HG02943 (cell line): ENCODE data around the gene TYK2.
"Not testable (repeated sequence)": the region's sequence is repeated elsewhere in the genome, so short reads cannot be mapped to it uniquely, and the experiment has no call there.

Experiments
- ATAC-seq: cut with Tn5 transposase; IDR thresholded peaks from one replicate; pipeline ENCODE4 v1.9.1; 2021; ENCODE audit warnings: mild to moderate bottlenecking, low read depth, moderate library complexity; ENCODE audit not compliant: unreplicated experiment

Gene TYK2

DNA sequence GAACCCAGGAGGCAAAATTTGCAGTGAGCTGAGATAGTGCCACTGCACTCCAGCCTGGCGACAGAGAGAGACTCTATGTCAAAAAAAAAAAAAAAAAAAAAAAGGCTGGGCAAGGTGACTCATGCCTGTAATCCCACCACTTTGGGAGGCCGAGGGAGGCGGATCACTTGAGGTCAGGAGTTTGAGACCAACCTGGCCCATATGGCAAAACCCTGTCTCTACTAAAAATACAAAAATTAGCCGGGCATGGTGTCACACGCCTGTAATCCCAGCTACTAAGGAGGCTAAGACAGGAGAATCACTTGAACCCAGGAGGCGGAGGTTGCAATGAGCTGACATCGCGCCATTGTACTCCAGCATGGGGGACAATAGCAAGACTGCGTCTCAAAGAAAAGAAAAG lies 43.6 kb downstream of the TYK2 start:
- not testable (repeated sequence) for ATAC-seq

DNA sequence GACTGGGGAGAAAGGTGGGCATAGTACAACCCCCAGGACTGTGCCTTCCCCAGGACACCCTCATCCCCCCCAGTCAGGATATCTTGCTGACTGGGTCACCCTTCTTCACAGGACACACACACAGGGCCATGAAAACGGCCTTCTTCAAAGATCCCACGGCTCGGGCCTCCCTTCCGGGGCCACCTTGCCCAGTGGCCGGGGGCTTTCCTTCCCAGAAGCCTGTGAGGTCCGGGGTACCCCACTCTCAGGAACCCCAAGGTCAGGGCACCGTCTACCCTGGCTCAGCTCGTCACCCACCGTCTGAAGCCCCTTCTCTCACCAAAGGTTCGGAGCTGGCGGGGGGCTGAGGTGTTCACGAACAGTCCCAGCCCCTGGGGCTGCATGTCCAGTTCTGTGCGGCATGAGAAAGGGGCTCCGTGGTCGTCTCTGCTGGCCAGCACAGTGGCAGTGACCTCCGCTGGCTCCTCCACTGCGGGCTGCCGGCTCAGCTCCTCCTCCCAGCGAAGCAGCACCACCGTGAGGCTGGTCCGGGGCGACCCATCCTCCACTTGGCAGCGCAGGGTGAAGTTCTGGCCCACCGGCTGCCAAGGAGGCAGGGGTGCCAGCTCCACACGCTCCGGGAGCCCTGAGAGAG lies 44.9 kb downstream of the TYK2 start:
- no peak for ATAC-seq

- ATAC-seq = no peak
Measured at GRCh38 chr19:10334588-10335351, 45.6 kb downstream of the TYK2 start.

DNA sequence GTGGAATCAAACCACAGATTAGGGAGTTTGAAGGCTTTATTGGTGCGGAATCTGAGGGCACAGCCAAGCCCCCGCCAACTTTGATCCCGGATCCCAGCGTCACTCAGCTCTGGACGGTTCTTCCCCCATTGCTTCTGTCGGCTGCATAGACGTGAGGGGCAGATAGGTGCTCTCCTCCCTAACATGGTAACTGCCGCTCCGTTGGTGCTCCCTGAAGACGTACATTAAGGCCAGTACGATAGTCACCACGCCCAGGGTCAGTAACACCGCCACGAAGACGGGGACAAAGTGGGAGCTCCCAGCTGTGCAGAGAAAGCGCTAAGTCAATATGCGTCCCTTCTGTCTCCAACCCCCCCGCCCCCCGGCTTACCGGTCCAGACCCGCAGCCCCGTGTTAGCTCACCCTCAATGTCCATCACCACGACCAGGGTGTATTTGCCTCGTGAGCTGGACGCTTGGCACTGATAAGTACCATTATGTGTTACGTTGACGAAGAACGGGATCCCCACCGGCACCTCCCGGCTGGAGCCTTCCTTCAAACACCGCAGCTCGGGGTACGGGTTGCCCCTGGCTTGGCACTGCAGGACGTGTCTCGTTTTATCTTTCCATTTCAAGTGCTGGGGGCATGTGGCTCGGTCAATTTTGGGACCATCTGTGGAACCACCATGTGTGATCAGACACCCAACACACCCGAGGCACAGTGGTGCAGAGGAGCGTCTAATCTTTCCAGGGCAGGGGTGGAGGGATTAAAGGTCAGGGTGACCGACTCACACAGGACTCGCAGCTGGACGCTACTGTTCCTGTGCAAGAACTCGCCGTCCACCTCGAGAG lies 46.4 kb downstream of the TYK2 start:
- no peak for ATAC-seq

- ATAC-seq = peak; percentile 75
Measured at GRCh38 chr19:10332965-10333757, 47.2 kb downstream of the TYK2 start, which contains the start of gene RAVER1. RAVER1 (minus strand) TSS chr19:10333529; CDS start chr19:10333507, 22 bp downstream.

GRCh38 chr19:10332158-10332964 lies 48.0 kb downstream of the TYK2 start:
- ATAC-seq = no peak

DNA sequence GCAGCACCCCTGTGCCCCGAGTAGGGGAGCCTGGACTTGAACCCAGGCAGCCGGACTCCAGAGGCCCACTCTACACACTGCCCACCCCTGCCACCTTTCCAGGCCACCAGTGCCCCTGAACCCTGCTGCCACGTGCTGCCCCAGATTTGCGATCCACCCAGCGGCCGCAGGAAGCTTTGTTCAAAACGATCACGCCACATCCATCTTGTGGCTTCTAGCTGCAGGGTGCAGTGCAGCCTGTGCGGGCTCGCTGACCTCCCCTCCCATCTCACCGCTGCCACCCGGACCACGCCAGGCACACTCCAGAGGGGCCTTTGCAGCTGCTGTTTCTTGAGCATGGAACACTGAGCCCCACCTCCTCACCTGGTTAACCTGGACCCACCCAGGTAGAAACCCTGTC lies 50.8 kb downstream of the TYK2 start:
- no peak for ATAC-seq

- ATAC-seq = no peak
Measured at GRCh38 chr19:10328558-10329429, 51.6 kb downstream of the TYK2 start.

DNA sequence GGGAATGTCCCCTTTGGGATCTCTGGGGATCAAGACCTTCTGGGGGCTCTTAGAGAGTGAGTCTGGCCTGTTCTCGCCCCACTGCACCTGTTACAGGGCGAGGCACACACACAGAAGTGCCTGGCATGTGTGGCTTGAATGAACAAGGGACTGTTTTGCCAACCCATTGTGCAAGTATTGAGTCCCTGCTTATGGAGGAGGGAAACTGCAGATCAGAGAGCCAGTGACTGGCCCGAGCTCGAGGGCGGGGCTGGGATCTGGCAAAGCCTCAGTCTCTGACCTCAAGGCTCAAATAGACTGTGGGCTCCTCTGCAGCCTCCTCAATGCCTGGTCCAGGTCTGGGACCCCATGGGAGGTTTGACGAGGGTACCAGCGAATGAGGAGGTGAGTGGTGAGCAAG lies 52.6 kb downstream of the TYK2 start:
- no peak for ATAC-seq

GRCh38 chr19:10325732-10326131 lies 54.6 kb downstream of the TYK2 start:
- ATAC-seq = no peak

GRCh38 chr19:10321874-10322835 lies 58.2 kb downstream of the TYK2 start:
- ATAC-seq = no peak

- no peak for ATAC-seq
Measured at GRCh38 chr19:10321417-10321797, 59.0 kb downstream of the TYK2 start.

- ATAC-seq = no peak
Measured at GRCh38 chr19:10320602-10321416, 59.6 kb downstream of the TYK2 start.

DNA sequence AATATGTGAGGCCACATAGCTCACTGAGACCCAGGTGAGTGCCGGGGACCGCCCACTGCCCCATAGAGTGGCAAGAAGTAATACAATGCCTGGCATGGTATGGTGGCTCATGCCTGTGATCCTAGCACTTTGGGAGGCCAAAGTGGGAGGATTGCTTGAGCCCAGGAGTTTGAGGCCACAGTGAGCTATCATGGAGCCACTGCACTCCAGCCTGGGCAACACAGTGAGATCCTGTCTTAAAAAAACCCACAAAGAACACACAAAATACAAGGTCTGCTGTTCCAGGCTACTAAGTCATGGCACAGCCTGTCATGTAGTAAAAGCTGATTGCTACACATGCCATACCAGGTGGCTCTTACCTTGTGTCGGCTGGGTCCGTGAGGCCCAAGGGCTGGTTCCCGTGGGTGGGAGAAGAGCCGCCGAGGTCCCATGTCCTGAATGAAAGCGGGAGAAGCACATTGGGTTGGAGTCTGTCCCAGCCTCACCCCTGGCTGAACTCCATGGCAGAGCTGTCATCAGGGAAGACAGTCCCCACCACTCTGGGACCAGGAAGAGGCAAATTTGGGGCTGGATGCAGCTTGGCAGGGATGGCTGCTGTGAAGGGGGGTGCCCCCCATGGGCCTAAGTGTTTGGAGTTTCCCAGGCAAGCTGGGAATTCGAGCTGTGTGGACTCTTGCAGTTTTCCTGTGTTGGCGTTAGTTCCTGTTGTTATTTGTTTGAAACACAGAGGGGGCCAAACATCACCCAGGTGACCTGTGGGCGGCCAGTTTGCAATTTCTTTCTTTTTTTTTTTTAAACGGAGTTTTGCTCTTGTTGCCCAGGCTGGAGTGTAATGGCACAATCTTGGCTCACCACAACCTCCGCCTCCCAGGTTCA lies 61.3 kb downstream of the TYK2 start:
- no peak for ATAC-seq

DNA sequence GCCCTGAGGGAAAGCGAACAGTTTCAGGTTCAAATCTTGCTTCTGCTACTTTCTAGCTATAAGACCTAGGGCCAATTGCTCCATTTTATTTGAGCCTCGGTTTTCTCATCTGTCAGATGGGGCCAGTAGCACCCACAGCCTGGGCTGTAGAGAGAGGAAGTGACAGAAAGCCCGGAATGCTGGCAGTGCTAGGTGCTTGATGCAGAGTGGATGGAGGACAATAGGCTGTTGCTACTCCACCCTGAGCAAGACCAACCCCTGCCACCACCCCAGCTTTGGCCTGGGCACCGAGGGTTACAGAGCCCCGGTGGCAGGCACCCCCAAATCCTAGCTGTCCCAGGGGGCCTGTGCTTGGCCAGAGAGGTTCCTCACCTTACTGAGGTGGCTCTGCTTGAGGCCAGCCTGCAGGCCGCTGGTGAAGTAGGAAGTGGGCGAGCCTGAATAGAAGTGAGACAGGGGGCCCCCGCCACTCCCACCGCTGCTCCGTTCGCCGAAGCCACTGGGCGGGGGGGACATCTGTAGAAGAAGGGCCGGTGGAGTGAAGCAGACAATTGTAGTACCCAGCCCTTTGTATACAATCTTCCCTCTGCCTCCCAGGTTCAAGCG lies 62.4 kb downstream of the TYK2 start:
- ATAC-seq = no peak
